ENCODE measurements around the gene GARS1. TPM values are rescaled to one million over a fixed set of nuclear protein-coding genes. Genes with fewer than 3 reads are reported as not detected.

GARS1 gene
- total RNA-seq, 1 donor from 2014 or later = 95.9 TPM

DNA sequence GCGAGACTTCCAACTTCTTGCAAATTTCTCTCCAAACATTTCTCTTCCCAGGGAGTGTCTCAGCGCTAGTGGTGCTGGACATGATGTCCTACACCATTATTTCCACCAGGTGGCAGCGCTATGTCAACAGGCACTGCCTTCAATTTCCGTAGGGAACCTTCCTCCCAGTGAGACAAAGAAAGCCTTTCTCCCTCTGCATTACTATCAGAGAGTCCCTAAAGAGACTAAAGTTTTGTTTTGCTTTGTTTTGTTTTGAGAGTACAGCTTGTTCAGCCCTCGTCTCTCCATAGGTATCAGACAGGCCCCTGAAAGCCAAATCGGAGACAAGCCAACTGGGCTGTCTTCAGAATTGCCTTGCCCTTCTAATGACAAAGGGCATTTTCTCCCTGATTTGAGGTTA, 45.8 kb upstream of the GARS1 start:
- H3K4me3 ChIP-seq = no peak overlapping the region
- H3K4me3 Mint-ChIP-seq = peak overlapping the region; percentile 39
- peak overlapping the region; percentile 64 for H3K4me2 ChIP-seq
- TF ChIP-seq, protein P1, sequence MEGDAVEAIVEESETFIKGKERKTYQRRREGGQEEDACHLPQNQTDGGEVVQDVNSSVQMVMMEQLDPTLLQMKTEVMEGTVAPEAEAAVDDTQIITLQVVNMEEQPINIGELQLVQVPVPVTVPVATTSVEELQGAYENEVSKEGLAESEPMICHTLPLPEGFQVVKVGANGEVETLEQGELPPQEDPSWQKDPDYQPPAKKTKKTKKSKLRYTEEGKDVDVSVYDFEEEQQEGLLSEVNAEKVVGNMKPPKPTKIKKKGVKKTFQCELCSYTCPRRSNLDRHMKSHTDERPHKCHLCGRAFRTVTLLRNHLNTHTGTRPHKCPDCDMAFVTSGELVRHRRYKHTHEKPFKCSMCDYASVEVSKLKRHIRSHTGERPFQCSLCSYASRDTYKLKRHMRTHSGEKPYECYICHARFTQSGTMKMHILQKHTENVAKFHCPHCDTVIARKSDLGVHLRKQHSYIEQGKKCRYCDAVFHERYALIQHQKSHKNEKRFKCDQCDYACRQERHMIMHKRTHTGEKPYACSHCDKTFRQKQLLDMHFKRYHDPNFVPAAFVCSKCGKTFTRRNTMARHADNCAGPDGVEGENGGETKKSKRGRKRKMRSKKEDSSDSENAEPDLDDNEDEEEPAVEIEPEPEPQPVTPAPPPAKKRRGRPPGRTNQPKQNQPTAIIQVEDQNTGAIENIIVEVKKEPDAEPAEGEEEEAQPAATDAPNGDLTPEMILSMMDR (IDR thresholded peaks at IDR 0.05) = peak; percentile 89
- TF ChIP-seq EZH2phosphoT487 (IDR thresholded peaks at IDR 0.05) (no peak), EZH2 (IDR thresholded peaks at IDR 0.05) (no peak)
- H3F3A ChIP-seq (ENCODE audit: low read depth) = peaks cover 27% of the 10 kb centered on the region
- peaks cover 10% of the 10 kb centered on the region for H3K36me3 Mint-ChIP-seq
- H3K27me3 Mint-ChIP-seq (ENCODE audit: insufficient read depth, low read depth) = peaks cover 2% of the 10 kb centered on the region
- DNase-seq (ENCODE audit: low spot score) = peak; percentile 90
- H3K27ac Mint-ChIP-seq = peak overlapping the region; percentile 99
- peak overlapping the region; percentile 77 for H2AFZ ChIP-seq (replicated peaks)
- no peak overlapping the region for H3K9ac ChIP-seq
- H3K27ac ChIP-seq = peak overlapping the region; percentile 77
- H3K27me3 ChIP-seq = no peaks in the 10 kb centered on the region
- no peaks in the 10 kb centered on the region for H3K79me2 ChIP-seq (ENCODE audit: low read depth)
- H3K9me3 ChIP-seq (ENCODE audit: low read depth) = no peaks in the 10 kb centered on the region
- peaks cover 8% of the 10 kb centered on the region for H3K9me3 Mint-ChIP-seq
- peaks cover 48% of the 10 kb centered on the region for H3K4me1 Mint-ChIP-seq
- H3K36me3 ChIP-seq = no peaks in the 10 kb centered on the region
- H4K20me1 ChIP-seq (ENCODE audit: low read depth) = no peaks in the 10 kb centered on the region
- H3K4me1 ChIP-seq = peaks cover 37% of the 10 kb centered on the region

DNA sequence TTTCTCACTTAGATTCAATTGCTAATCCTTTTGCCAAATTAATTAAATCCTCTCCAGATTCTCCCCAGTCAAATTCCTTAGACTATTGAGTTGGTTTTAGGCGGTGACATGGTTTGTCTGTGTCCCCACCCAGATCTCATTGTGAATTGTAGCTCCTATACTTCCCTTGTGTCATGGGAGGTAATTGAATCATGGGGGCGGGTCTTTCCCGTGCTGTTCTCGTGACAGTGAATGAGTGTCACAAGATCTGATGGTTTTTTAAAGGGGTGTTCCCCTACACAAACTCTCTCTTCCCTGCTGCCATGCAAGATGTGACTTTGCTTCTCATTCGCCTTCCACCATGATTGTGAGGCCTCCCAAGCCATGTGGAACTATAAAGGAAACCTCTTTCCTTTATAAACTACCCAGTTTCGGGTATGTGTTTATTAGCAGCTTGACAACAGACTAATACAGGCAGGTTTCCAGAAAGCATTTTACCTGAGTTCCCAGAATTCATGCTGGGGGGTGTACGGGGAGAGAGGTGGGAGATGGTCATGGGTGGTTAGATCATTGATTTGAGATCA, 44.7 kb upstream of the GARS1 start:
- no peak overlapping the region for H3K9ac ChIP-seq
- H2AFZ ChIP-seq (replicated peaks) = no peak overlapping the region
- H3K27me3 Mint-ChIP-seq (ENCODE audit: insufficient read depth, low read depth) = peaks cover 2% of the 10 kb centered on the region

DNA sequence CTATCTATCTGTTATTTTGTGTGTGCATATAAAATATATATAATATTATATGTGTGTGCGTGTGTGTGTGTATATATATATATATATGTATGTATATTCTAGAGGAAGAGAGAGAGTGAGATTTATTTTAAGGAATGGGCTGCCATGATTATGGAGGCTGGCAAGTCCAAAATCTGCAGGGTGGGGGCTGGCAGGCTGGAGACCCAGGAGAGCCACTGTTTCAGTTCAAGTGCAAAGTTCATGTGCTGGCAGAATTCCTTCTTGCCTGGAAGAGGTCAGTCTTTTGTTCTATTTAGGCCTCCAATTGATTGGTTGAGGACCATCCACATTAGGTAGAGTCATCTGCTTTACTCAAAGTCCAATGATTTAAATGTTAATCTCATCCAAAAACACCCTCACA, 42.3 kb upstream of the GARS1 start:
- H3K79me2 ChIP-seq (ENCODE audit: low read depth) = no peaks in the 10 kb centered on the region
- H3K9me3 ChIP-seq (ENCODE audit: low read depth) = no peaks in the 10 kb centered on the region
- H3K4me3 Mint-ChIP-seq = no peak overlapping the region
- no peak overlapping the region for H3K9ac ChIP-seq
- H3K4me2 ChIP-seq = no peak overlapping the region
- H3K36me3 ChIP-seq = no peaks in the 10 kb centered on the region
- H3K4me1 ChIP-seq = peaks cover 50% of the 10 kb centered on the region
- H3K27ac Mint-ChIP-seq = peak overlapping the region; percentile 30
- no peak for DNase-seq (ENCODE audit: low spot score)
- no peaks in the 10 kb centered on the region for H3K27me3 ChIP-seq
- H3K36me3 Mint-ChIP-seq = peaks cover 16% of the 10 kb centered on the region
- peaks cover 10% of the 10 kb centered on the region for H3K9me3 Mint-ChIP-seq
- TF ChIP-seq, protein P1 (IDR thresholded peaks at IDR 0.05) = no peak
- TF ChIP-seq EZH2 (IDR thresholded peaks at IDR 0.05) (no peak), EZH2phosphoT487 (IDR thresholded peaks at IDR 0.05) (no peak)
- H3K27ac ChIP-seq = no peak overlapping the region
- peaks cover 42% of the 10 kb centered on the region for H3F3A ChIP-seq (ENCODE audit: low read depth)
- no peak overlapping the region for H2AFZ ChIP-seq (replicated peaks)
- H4K20me1 ChIP-seq (ENCODE audit: low read depth) = no peaks in the 10 kb centered on the region
- no peak overlapping the region for H3K4me3 ChIP-seq
- peaks cover 35% of the 10 kb centered on the region for H3K4me1 Mint-ChIP-seq
- no peaks in the 10 kb centered on the region for H3K27me3 Mint-ChIP-seq (ENCODE audit: insufficient read depth, low read depth)

More for the DNA sequence above, 44.7 kb upstream of the GARS1 start:
- no peak for TF ChIP-seq EZH2 (IDR thresholded peaks at IDR 0.05)
- Histone ChIP-seq H3K4me1 (peaks cover 37% of the 10 kb centered on the region), H3F3A (ENCODE audit: low read depth) (peaks cover 27% of the 10 kb centered on the region), H4K20me1 (ENCODE audit: low read depth) (no peaks in the 10 kb centered on the region), H3K4me2 (peak overlapping the region; percentile 64), H3K79me2 (ENCODE audit: low read depth) (no peaks in the 10 kb centered on the region), H3K27me3 (no peaks in the 10 kb centered on the region), H3K9me3 (ENCODE audit: low read depth) (no peaks in the 10 kb centered on the region), H3K36me3 (no peaks in the 10 kb centered on the region), H3K27ac (peak overlapping the region; percentile 77), H3K4me3 (no peak overlapping the region)
- Mint-ChIP-seq H3K4me1 (peaks cover 41% of the 10 kb centered on the region), H3K4me3 (no peak overlapping the region), H3K27ac (peak overlapping the region; percentile 99), H3K9me3 (peaks cover 8% of the 10 kb centered on the region), H3K36me3 (peaks cover 12% of the 10 kb centered on the region)
- peak; percentile 62 for DNase-seq (ENCODE audit: low spot score)

DNA sequence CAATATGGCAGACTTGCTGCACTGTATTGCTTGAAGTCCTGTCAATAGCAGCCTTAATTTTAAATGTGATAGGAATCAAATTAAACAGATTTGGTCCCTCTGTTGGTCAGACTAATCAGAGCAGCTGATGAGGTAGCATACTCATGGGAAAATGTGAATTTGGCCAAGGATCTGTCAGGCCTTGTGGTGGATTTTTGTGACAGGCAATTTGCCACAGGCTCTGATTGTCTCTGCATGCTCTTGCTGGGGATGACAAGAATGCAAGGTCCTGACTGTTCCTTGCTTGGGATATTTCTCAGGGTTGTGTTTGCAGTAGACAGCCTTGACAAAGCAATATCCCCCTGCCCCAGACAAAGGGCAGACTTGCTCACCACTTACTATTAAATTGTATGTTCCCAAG, 41.5 kb upstream of the GARS1 start:
- peaks cover 35% of the 10 kb centered on the region for H3K4me1 Mint-ChIP-seq
- H3K4me2 ChIP-seq = no peak overlapping the region
- H3K27ac Mint-ChIP-seq = no peak overlapping the region
- H4K20me1 ChIP-seq (ENCODE audit: low read depth) = no peaks in the 10 kb centered on the region
- no peak overlapping the region for H3K4me3 Mint-ChIP-seq
- no peak overlapping the region for H3K4me3 ChIP-seq
- H3K79me2 ChIP-seq (ENCODE audit: low read depth) = no peaks in the 10 kb centered on the region
- no peak for DNase-seq (ENCODE audit: low spot score)
- H3K9me3 ChIP-seq (ENCODE audit: low read depth) = no peaks in the 10 kb centered on the region
- no peak overlapping the region for H2AFZ ChIP-seq (replicated peaks)
- H3K4me1 ChIP-seq = peaks cover 54% of the 10 kb centered on the region
- H3K9me3 Mint-ChIP-seq = peaks cover 10% of the 10 kb centered on the region
- no peaks in the 10 kb centered on the region for H3K27me3 Mint-ChIP-seq (ENCODE audit: insufficient read depth, low read depth)
- no peaks in the 10 kb centered on the region for H3K27me3 ChIP-seq
- no peak overlapping the region for H3K27ac ChIP-seq
- H3K36me3 ChIP-seq = no peaks in the 10 kb centered on the region
- peaks cover 50% of the 10 kb centered on the region for H3F3A ChIP-seq (ENCODE audit: low read depth)
- H3K36me3 Mint-ChIP-seq = peaks cover 16% of the 10 kb centered on the region
- H3K9ac ChIP-seq = no peak overlapping the region
- TF ChIP-seq, protein P1 (IDR thresholded peaks at IDR 0.05) = no peak
- TF ChIP-seq EZH2 (IDR thresholded peaks at IDR 0.05) (no peak), EZH2phosphoT487 (IDR thresholded peaks at IDR 0.05) (no peak)
